Inflammatory macrophage treated with lipopolysaccharide for 1 hour (primary cell): Measurements from ENCODE around the gene APOC3.

Experiments used
- DNase-seq, 2 donors: peaks; one replicate each; pipeline ENCODE4 v3.0.0-alpha.2; 2020 to 2022

Gene APOC3

GRCh38 chr11:116881143-116881542, 51.4 kb downstream of the APOC3 start:
- no peak for DNase-seq

GRCh38 chr11:116882386-116882785, 52.7 kb downstream of the APOC3 start:
- no peak for DNase-seq
